OCI-LY7 (cell line): ENCODE measurements around the gene KIAA0513. TPM values are rescaled to one million over a fixed set of nuclear protein-coding genes. Genes with fewer than 3 reads are reported as not detected.

Source experiments
- BruUV-seq: library from RNA; stranded (reverse); fragments of 400-500 nt; replicated peaks from 2 replicates; lab custom pipeline; 2021; lab: Mats Ljungman, UMichigan
- CTCF ChIA-PET: fragments of 300-600 bp; sonication (Branson Sonifier 250); formaldehyde crosslinking; loops from one replicate; lab custom pipeline; 2022; ENCODE audit warnings: antibody characterized with exemption; ENCODE audit not compliant: unreplicated experiment; lab: Charles Lee
- POLR2A ChIA-PET: fragments of 300-600 bp; sonication (Branson Sonifier 250); formaldehyde crosslinking; loops from one replicate; lab custom pipeline; 2022; ENCODE audit warnings: antibody characterized with exemption; lab: Charles Lee
- DNase-seq: peaks from one replicate; pipeline ENCODE4 v3.0.0-alpha.2; 2015; ENCODE audit warnings: low spot score
- H2AFZ ChIP-seq: fragments of 200-600 bp; sonication (generic), shearing (Covaris generic); 2 replicates; pipeline ENCODE4 v1.6.1; 2014; ENCODE audit warnings: mild to moderate bottlenecking, antibody characterized with exemption, low read length, moderate library complexity
- H3K27ac ChIP-seq: fragments of 200-600 bp; sonication (generic); 2 replicates; pipeline ENCODE4 v1.5.1; 2014; ENCODE audit warnings: mixed run types, low read depth, mild to moderate bottlenecking, moderate library complexity, low read length, inconsistent platforms; ENCODE audit not compliant: poor library complexity, severe bottlenecking
- H3K36me3 ChIP-seq: fragments of 200-600 bp; sonication (generic); 2 replicates; pipeline ENCODE4 v1.6.1; 2014; ENCODE audit warnings: mild to moderate bottlenecking, antibody characterized with exemption, low read length, moderate library complexity, mixed read lengths; ENCODE audit not compliant: insufficient read depth
- H3K4me1 ChIP-seq: fragments of 200-600 bp; sonication (generic); 2 replicates; pipeline ENCODE4 v1.5.1; 2014; ENCODE audit warnings: mild to moderate bottlenecking, low read length; ENCODE audit not compliant: insufficient read depth, poor library complexity, severe bottlenecking
- H3K4me2 ChIP-seq: fragments of 200-600 bp; sonication (generic); 2 replicates; pipeline ENCODE4 v1.6.1; 2014; ENCODE audit warnings: mild to moderate bottlenecking, low read length
- H3K4me3 ChIP-seq: fragments of 200-600 bp; sonication (generic); 2 replicates; pipeline ENCODE4 v1.5.1; 2014; ENCODE audit warnings: mild to moderate bottlenecking, low read depth, low read length; ENCODE audit not compliant: poor library complexity, severe bottlenecking
- H3K79me2 ChIP-seq: fragments of 200-600 bp; sonication (generic); 2 replicates; pipeline ENCODE4 v1.6.1; 2016; ENCODE audit warnings: low read depth, mild to moderate bottlenecking, low read length, moderate library complexity, mixed read lengths; ENCODE audit not compliant: insufficient read depth
- H3K9me2 ChIP-seq: fragments of 200-600 bp; sonication (generic); 2 replicates; pipeline ENCODE4 v1.6.1; 2016; ENCODE audit warnings: mild to moderate bottlenecking, low read length, mixed read lengths; ENCODE audit not compliant: insufficient read depth
- H3K9me3 ChIP-seq: fragments of 200-600 bp; sonication (generic); 2 replicates; pipeline ENCODE4 v1.6.1; 2014; ENCODE audit warnings: mild to moderate bottlenecking, mixed run types, low read length, mixed read lengths
- H4K20me1 ChIP-seq: fragments of 200-600 bp; sonication (generic); 2 replicates; pipeline ENCODE4 v1.6.1; 2014; ENCODE audit warnings: mild to moderate bottlenecking, antibody characterized with exemption, low read length, moderate library complexity, mixed read lengths; ENCODE audit not compliant: insufficient read depth
- EZH2phosphoT487 ChIP-seq: fragments of 200-600 bp; sonication (generic); IDR thresholded peaks from 2 replicates; pipeline ENCODE4 v1.6.1; 2018; ENCODE audit warnings: low read depth, borderline replicate concordance, mild to moderate bottlenecking, mixed run types, antibody characterized with exemption, low read length, moderate library complexity, mixed read lengths
- intact Hi-C: fragments of 100-400 bp; cut with micrococcal nuclease; formaldehyde crosslinking; loops from one replicate; pipeline ENCODE4 v1.10.0; 2022; ENCODE audit not compliant: unreplicated experiment
- total RNA-seq, 2 experiments: library from RNA; depleted of rRNA in 1 of 2; stranded (reverse); fragments of >200 nt in 1 of 2; shearing (Covaris generic) in 1 of 2; gene quantifications; 2 replicates each; pipeline ENCODE4 v1.2.3, GENCODE V29; 2014 to 2022
- TF ChIP-seq, protein P1 (sequence below): fragments of 200-600 bp; sonication (generic); conservative IDR thresholded peaks from 2 replicates; pipeline ENCODE4 v1.5.1; 2014; ENCODE audit warnings: mild to moderate bottlenecking, antibody characterized with exemption, low read length, moderate library complexity, mixed read lengths

The KIAA0513 gene
- total RNA-seq, 2 experiments from 2014 or later = 0.88 to 4.8 TPM

DNA sequence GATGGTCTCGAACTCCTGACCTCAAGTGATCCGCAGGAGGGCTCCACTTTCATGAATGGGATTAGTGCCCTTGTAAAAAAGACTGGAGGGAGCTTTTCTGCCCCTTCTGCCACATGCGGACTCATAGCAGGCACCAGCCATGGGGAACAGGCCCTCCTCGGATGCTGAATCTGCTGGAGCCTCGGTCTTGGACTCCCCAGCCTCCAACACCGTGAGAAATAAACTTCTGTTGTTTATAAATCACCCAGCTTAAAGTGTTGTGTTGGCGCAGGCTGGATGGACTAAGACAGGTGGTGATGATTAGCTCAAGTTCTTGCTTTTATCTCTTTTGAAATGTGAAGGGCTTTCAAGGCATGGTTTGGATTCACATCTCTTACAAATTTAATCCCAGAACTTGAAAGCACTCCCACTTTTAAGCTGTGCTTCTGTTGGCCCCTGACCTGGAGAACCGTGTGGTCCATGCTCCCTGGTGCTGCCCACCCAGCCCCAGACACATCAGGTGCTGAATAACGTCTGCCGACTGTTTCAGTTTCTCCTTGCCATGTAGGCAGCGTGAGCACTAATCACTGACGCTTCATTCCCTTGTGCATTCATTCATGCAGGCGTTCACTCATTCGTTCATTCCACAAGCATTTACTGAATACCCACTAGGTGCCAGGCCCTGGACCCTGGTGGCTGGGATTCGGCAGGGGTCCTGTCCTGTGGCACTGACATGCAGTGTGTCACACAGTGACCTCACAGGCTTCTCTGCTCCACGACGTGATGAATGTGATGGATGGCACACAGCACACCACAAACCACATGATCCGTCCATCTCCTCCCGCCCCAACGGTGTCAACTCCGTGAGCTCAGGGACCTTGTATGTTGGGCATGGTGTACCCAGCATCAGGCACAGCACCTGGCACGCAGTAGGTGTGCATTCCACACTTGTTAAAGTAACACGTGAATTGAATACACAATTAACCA lies 75.8 kb downstream of the KIAA0513 start:
- no TSS peak for BruUV-seq
- POLR2A ChIA-PET = interaction anchor here (1.0 to 1.5 kb wide), 3 partner anchors 12 to 228 kb away, joined by 3 to 6 read pairs (median 4); partner anchors contain the start of gene ZDHHC7
- peak overlapping the region; percentile 81 for H3K27ac ChIP-seq

GRCh38 chr16:85104147-85104546 lies 76.6 kb downstream of the KIAA0513 start:
- no peak for TF ChIP-seq EZH2phosphoT487
- TF ChIP-seq, protein P1, sequence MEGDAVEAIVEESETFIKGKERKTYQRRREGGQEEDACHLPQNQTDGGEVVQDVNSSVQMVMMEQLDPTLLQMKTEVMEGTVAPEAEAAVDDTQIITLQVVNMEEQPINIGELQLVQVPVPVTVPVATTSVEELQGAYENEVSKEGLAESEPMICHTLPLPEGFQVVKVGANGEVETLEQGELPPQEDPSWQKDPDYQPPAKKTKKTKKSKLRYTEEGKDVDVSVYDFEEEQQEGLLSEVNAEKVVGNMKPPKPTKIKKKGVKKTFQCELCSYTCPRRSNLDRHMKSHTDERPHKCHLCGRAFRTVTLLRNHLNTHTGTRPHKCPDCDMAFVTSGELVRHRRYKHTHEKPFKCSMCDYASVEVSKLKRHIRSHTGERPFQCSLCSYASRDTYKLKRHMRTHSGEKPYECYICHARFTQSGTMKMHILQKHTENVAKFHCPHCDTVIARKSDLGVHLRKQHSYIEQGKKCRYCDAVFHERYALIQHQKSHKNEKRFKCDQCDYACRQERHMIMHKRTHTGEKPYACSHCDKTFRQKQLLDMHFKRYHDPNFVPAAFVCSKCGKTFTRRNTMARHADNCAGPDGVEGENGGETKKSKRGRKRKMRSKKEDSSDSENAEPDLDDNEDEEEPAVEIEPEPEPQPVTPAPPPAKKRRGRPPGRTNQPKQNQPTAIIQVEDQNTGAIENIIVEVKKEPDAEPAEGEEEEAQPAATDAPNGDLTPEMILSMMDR = 0 out of 2 replicates have a peak, but pooled peaks have one; percentile 35
- Histone ChIP-seq H4K20me1 (no peaks in the 10 kb centered on the region), H3K4me1 (peaks cover 46% of the 10 kb centered on the region)

More for the DNA sequence above, 75.8 kb downstream of the KIAA0513 start:
- intact Hi-C loops = no loop called here
- DNase-seq = peak; percentile 86
- H3K9me2 ChIP-seq = no peaks in the 10 kb centered on the region
- no peak for TF ChIP-seq EZH2phosphoT487
- TF ChIP-seq, protein P1 = no peak
- no peaks in the 10 kb centered on the region for H3K36me3 ChIP-seq
- peak overlapping the region; percentile 74 for H2AFZ ChIP-seq
- H3K4me1 ChIP-seq = peaks cover 46% of the 10 kb centered on the region
- no peaks in the 10 kb centered on the region for H4K20me1 ChIP-seq
- no peaks in the 10 kb centered on the region for H3K79me2 ChIP-seq
- H3K4me3 ChIP-seq = peak overlapping the region; percentile 19
- no peaks in the 10 kb centered on the region for H3K9me3 ChIP-seq
- H3K4me2 ChIP-seq = peak overlapping the region; percentile 49
- CTCF ChIA-PET = interaction anchor here (0.6 to 1.2 kb wide), 5 partner anchors 12 to 161 kb away, joined by 3 to 4 read pairs (median 3); no protein-coding TSS in a partner anchor

More at GRCh38 chr16:85104147-85104546, 76.6 kb downstream of the KIAA0513 start:
- ChIA-PET CTCF (interaction anchor here (0.6 to 1.7 kb wide), 5 partner anchors 11 to 160 kb away, joined by 3 to 6 read pairs (median 4); no protein-coding TSS in a partner anchor), POLR2A (interaction anchor here (1.0 to 1.5 kb wide), 3 partner anchors 13 to 149 kb away, joined by 4 to 6 read pairs (median 4); partner anchors contain the start of gene ZDHHC7)
- no peaks in the 10 kb centered on the region for H3K36me3 ChIP-seq
- no peaks in the 10 kb centered on the region for H3K9me3 ChIP-seq
- intact Hi-C loops = no loop called here
- H3K4me3 ChIP-seq = no peak overlapping the region
- H3K79me2 ChIP-seq = no peaks in the 10 kb centered on the region
- H3K27ac ChIP-seq = peak overlapping the region; percentile 81
- peak overlapping the region; percentile 49 for H3K4me2 ChIP-seq
- H3K9me2 ChIP-seq = no peaks in the 10 kb centered on the region
- peak overlapping the region; percentile 74; the same call in 1 of the 2 replicates for H2AFZ ChIP-seq
- no peak for DNase-seq
- BruUV-seq = no TSS peak
